Renal cortex interstitium (tissue), 11 donors: ENCODE results near the gene PHEX. TPM values are rescaled to one million over a fixed set of nuclear protein-coding genes. Genes with fewer than 3 reads are reported as not detected.

Experiments used
- DNase-seq, 11 donors: peaks; one replicate each; pipeline ENCODE4 v3.0.0-alpha.2; 2013; ENCODE audit warnings: low read depth in 9 of 11, low spot score in 4 of 11; ENCODE audit errors: extremely low read depth in 1 of 11
- polyA plus RNA-seq, 3 donors: library from polyadenylated mRNA; unstranded; fragments of 120-200 nt; gene quantifications; one replicate each; pipeline ENCODE4 v1.2.1, GENCODE V29; 2013; ENCODE audit not compliant: insufficient read length in 3 of 3

Gene PHEX
- polyA plus RNA-seq, 3 donors: 0.23 to 0.54 (median 0.48) TPM

- no peak for DNase-seq
Measured at GRCh38 chrX:22088326-22088725, 56.2 kb downstream of the PHEX start.

DNA sequence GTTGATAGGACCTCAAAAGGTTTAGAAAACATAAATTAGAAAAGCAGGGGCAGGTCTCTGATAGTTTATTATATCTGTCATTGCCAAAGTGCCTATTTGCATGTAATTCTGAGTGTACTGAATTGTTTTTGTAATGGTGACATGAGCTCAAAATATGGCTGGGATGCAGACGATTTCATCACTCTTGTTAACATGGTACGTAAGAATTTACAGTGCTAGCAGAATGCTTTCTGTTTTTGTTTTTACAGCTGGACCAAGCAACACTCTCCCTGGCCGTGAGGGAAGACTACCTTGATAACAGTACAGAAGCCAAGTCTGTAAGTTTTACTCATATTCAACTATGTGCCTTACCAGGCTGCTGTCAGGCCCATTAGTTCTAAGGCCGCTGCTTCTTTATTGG lies 58.1 kb downstream of the PHEX start:
- DNase-seq: no peak

DNA sequence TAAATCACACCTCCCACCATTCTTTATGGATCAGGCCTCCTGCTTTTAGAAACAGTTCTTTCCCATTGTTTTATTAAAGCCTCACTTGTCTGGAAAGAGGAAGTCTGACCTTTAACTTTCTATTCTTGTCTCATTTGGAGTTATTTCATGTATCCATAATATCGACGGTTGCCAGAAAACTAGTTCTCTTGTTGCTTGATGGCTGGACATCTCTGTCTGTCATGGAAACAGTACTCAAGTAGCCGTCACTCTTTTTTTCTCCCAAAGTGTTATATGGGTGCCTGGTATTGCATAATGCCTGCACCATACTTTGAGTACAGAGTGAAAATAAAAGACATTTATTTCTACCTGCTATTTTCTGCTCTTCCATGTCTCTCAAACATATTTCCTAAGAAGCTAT lies 61.4 kb downstream of the PHEX start:
- no peak for DNase-seq

GRCh38 chrX:22095286-22095685 lies 63.2 kb downstream of the PHEX start:
- no peak for DNase-seq

DNA sequence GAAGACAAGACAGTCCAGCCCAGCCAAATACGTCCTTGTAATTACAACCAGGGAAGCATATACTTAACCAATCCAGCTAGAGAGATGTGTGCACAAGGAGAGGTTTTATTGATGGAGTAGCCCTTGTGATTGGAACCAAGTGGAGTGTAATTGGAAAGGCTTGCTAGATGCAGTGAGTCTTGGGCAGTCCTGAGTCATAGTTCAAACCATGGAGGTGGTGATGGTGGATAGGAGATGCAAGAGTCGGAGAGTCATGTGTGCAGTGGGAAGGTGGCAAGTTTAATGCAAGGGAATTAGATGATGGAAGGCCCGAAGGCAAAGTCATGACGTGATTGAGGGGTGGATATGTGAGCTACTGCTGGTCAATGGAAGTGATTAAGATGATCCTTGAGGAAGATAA lies 63.7 kb downstream of the PHEX start:
- no peak for DNase-seq

- DNase-seq: no peak
Measured at GRCh38 chrX:22097012-22097694, 65.0 kb downstream of the PHEX start.

DNA sequence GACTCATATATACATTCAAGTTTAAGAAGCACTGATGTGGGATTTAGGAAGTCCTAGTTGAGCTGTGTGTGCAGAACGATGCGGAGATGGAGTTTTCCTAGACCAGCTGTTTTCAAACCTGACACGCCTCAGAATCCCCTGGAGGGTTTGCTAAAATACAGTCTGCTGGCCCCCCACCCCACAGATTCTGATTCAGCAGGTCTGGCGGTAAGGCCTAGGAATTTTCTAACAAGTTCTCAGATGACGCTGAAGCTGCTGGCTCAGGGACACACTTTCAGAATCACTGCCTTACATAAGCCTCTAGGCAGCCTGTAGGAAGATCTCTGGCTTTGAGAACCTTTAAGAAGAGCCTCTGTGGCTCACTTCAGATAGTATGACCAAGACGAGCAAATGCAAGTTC lies 73.1 kb downstream of the PHEX start:
- DNase-seq: no peak

DNA sequence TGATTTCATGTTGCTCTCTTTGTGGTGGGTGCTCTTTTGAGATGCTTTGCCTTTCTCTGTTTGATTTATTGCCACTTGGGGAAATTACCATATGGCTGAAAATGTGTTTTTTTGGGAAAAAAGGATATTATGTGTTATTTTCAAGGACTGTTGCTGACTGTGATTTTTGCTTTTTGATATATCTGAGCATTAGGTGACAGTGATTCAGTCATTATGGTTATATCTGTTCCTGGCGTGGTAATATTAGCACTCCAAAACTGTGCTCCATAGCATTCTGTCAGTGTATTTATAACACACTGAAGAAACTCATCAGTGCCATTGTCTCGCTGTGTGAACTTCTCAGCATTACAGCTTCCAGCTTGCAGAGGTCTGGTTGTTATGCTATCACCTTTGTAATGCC lies 73.8 kb downstream of the PHEX start:
- DNase-seq: no peak

DNA sequence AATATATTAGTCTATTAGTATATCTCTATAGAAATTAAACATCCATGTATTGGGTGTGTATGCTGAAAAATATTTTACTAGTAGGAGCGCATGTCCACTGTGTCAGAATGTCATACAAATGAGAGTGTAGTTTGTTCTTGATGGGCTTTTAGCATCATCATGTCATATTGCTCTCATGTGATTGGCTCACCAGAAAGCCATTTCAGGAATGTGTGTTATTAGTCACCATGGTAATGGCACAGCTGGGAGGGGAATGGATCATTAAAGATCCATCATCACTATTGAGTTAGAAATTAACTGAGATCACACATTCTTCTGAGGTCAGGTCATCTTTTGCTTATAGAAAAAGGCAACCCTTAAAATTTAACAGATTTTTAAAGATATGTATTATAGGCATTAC lies 77.3 kb downstream of the PHEX start:
- peak in 2 of 11 donors; percentile 15 to 22 for DNase-seq

- DNase-seq: no peak
Measured at GRCh38 chrX:22110729-22111494, 78.8 kb downstream of the PHEX start.

- no peak for DNase-seq
Measured at GRCh38 chrX:22116605-22117546, 84.8 kb downstream of the PHEX start.

DNA sequence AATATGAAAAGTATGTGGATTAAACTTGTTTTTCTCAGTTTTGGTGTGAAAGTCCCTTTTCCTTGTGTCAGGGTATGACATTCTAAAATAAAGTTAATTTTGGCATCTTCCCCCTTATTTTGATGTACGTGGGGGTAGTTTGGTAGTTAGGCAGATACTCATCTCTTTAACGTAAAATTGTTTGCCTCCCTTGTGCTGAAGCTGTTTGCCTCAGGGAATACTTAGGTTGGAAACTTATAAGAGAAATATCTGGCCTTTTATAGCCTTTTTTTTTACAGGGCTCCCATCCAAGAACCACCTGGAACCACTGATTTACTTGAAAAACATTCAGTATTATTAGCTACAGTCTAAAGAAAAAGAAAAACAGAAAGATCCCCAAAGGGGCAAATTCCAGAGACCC lies 85.5 kb downstream of the PHEX start:
- DNase-seq: no peak

DNA sequence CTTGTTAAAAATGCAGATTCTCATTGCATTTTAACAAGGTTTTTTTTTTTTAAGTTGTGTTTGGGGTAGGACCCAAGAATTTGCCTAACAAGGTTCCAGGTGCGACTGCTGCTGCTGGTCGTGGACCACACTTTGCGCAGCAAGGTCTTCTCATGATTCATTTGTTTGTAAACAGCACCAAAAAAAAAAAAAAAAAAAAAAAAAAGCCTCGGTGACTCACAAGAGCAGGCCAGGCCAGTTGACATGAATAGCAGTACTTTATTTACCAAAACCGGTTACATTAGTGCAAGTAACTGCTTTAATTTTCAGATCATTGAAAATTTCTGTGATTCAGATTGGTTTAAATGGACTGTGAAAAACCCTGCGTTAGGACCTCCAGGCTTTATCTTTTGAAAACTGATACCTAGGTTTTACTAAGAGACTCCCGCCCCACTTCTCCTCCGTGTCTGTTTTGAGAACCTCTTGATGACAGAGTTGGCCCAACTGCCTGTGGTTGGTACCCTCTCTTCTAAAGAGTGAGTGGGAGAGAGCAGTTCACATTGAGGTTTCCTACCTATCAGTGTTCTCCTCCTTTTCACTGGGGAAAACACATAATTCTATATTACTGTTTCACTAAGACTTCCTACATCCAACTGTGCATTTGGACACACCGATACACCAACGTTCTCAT lies 86.2 kb downstream of the PHEX start:
- DNase-seq: no peak

DNA sequence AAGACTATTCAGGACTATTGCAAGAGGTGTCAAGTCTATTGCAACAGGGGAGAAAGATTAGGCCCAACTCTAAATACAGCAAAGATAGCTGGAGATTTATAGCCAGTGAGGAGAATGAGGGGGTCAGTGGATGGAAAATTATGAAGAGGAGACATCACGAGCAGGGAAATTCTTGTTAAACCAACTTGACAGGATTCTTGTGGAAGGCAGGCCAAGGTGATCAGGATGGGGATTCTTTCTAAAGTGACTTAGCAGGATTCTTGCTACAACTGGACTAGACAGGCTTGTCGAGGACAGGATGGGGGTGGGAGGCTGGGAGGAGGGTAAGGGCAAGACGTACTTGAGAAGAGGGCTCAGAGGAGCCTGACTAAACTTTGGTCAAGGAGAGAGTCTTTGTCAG lies 89.0 kb downstream of the PHEX start:
- no peak for DNase-seq

- no peak for DNase-seq
Measured at GRCh38 chrX:22122510-22122909, 90.4 kb downstream of the PHEX start.

DNA sequence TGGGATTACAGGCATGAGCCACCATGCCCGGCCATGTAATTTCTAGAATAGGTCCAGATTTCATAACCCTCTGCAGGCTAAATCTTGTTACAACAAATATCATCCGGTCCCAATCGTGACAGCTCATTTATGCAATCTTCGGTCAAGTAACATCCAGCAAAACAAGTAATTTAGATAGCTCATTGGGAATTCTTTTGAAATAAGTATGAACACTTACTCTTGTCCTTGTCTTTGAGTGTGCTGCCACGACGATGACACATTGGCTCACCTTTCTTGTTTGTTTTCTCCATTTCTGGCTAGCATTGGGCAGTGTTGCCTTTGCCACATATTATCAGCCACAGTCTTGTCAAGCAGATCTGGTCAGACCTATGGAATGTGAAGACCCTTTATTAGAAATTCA lies 92.0 kb downstream of the PHEX start:
- DNase-seq: no peak

GRCh38 chrX:22125481-22125880 lies 93.4 kb downstream of the PHEX start:
- DNase-seq: no peak

DNA sequence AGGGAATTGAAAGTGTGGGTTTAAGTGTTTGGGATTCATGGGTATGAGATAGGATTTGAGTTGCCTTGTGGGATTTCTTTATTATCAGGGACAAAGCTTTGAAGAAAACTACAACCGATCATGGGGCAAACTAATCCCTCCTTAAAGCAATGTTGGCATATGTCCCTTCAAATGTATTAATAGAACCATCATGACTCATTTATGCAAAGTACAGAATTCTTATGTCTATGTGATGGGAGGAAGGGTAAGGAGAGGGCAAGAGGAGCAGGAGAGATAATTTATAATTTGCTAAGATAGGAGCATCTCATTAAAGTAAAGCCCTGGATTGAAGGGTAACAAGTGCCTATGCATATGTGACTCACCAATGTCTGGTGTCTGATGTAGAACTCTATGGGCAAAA lies 94.2 kb downstream of the PHEX start:
- DNase-seq: no peak

- no peak for DNase-seq
Measured at GRCh38 chrX:22128961-22129360, 96.8 kb downstream of the PHEX start.
